GM18861 (cell line): ENCODE data around the gene CCDC73.
"Not testable (repeated sequence)": the region's sequence is repeated elsewhere in the genome, so short reads cannot be mapped to it uniquely, and the experiment has no call there.

ENCODE experiments used
- ATAC-seq: cut with Tn5 transposase; IDR thresholded peaks from one replicate; pipeline ENCODE4 v1.9.1; 2021; ENCODE audit not compliant: unreplicated experiment

CCDC73 gene

GRCh38 chr11:32597921-32598320 lies 196.5 kb downstream of the CCDC73 start:
- no peak for ATAC-seq

DNA sequence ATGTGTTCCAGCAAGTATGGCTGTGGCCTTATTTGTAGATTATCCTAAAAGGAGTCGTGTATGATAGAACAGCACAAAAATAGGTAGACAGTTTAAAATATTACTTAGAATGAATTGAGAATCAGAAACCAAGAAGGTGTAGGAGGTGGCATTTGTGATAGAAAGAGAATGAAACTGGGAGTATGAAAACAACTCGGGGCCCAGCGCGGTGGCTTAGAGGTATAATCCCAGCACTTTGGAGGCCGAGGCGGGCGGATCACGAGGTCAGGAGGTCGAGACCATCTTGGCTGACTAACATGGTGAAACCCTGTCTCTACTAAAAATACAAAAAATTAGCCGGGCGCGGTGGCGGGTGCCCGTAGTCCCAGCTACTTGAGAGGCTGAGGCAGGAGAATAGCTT lies 198.3 kb downstream of the CCDC73 start:
- not testable (repeated sequence) for ATAC-seq

DNA sequence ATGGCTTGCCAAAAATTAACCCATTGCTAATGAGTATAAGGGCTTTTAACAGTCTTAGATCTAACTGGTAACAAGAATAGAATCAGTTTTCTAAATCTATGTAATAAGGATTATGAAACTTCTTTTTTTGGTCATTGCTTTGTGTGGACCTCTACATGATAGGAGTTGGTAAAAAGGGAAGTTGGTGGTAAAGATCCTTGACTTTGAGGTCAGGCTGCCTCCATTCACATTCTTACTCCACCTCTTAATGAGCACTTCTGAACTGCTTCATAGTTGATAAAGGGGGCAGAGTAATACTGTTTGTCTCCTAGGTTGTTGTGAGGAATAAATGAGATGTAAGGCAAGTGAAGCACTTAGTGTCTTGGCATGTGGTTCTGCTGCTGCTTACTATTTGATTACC lies 200.2 kb downstream of the CCDC73 start:
- no peak for ATAC-seq

DNA sequence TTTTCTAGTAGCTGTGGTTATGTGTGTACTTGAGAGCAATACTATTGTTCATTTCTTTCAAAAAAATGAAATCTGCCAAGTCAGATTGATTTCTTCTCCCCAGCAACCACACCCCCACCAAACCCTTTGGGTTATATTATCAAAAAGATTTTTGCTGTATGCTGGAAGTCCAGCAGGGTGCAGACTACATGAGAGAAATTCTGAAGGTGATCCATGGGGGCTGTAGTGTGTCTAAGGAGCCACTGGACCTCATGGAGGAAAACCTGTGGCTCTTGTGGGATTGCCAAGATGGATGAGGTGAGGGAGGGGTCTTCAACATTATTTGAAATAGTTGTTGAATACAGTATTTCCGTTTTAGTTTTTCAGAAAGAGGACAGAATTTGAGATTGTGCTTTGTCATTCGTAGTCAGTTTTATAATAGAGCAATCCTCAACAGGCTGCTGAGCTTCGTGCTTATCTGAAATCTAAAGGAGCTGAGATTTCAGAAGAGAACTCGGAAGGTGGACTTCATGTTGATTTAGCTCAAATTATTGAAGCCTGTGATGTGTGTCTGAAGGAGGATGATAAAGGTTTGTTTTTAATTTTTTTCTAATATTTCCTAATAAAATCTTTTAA lies 207.8 kb downstream of the CCDC73 start:
- ATAC-seq = no peak

DNA sequence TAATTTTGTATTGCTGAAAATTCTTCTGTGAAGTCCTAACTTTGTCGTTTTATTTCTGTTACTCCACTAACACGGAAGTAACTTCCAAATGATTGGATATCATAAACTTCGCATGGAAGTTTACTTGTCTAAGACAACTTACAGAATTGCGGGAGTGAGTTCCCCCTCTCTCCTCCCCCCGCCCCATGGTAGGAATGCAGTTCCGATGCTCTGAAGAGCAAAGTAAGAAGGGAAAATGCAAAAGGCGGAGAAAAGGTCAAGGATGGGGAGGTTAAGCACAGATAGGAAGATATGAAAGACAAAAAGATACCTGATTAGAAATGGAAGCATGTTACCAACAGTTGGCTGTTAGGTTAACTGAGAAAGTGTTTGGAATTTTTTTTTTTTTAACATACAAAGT lies 209.5 kb downstream of the CCDC73 start:
- ATAC-seq = no peak

GRCh38 chr11:32583459-32584271 lies 210.8 kb downstream of the CCDC73 start, which contains the start of gene EIF3M:
TSS of gene EIF3M (plus strand) at chr11:32583831. CDS start at chr11:32583888, 57 bp downstream.
- peak; percentile 96 for ATAC-seq

DNA sequence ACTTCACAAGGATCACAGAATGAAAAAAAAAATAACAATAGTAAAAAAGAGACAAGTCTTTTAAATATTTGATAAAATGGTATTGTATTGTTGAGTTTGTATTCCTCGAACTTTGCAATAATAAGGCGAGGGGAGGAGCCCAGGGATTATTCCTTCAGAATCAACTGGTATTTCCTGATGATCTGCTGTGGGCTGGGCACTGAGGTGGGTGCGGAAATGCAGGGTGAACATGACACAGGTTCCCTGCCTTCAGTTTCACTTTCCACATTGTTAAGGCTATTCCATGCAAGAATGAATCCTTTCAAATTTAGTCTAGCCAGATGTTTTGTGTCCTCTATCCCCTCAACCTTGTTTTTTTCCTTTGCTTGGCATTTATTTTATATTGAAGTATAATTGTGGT lies 212.9 kb downstream of the CCDC73 start:
- no peak for ATAC-seq

GRCh38 chr11:32580967-32581366 lies 213.5 kb downstream of the CCDC73 start:
- no peak for ATAC-seq

DNA sequence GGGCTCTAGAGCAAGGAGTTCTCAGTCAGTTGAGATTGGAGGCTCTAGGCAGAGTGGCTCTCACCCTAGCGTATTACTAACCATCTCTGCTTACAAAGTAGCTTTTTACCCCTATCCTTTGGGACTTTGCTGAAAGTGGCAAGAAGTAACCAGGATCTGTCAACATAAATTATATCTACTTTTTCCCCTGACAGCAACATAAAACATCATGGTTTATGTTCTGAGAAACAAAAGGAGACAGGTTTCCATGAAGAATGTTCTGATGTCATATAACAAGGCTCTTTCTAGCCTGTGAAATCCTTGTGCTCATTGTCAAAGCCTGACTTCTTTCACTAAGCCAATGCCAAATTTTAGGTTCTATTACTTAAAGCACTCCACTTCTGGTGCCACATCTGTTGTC lies 218.0 kb downstream of the CCDC73 start:
- ATAC-seq = no peak

DNA sequence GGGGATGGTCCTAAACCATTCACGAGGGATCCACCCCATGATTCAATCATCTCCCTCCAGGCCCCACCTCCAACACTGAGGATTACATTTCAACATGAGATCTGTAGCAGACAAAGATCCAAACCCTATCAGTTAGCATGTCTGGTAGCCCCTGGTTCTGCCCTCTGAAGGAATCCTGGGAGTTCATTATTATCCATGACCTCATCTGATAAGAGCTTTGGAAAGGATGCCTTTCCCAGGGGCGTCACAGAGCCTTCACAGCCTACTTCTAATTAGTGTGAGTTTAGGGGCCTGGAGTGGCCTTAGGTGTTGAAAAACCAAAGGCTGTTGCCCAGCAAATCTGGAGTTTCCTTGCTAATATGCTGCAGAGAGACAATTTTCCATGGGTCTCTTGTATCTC lies 219.4 kb downstream of the CCDC73 start:
- no peak for ATAC-seq

GRCh38 chr11:32574421-32574820 lies 220.0 kb downstream of the CCDC73 start:
- ATAC-seq = no peak

- no peak for ATAC-seq
Observed at GRCh38 chr11:32573228-32573627, 221.2 kb downstream of the CCDC73 start.

DNA sequence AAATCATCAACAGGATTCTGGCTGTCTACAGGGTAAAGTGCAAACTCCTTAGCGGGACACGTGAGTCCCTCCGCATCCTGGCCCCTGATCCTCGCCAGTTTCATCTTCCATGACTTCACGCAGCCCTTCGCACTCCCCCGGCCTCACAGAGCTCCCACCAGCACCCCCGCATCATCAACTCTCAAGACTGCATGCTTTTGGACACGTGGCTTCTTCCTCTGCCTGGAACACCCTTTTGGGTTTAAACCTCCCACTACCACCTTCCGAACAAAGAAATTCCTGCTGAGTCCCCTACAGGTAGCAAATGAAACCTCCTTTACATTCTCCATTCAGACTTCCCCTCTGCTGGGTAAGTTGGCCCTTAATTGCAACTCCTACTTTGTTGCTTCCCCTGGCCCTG lies 223.4 kb downstream of the CCDC73 start:
- ATAC-seq = no peak

DNA sequence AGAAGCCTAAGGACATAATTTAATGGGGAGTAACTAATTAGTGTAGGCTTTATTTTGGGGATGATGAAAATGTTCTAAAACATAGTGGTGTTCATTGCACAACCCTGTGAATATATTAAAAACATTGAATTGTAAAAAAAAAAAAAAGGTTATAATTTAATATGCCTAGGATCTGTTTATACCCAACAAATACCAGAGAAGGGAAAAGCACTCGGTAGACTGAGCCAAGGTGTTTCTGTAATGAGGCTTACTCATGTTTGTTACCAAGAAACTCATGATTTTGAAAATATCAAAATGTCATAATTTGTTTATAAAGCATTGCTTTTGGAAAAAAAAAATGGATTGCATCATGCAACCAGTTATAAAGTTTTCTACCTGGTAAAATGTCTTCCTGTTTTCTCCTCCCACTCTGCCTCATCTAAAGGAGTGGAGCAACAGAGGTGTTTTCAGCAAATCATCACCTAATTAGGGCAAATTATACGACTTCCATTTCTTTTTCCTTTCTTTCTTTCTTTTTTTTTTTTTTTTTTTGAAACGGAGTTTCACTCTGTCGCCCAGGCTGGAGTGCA lies 225.1 kb downstream of the CCDC73 start:
- no peak for ATAC-seq

DNA sequence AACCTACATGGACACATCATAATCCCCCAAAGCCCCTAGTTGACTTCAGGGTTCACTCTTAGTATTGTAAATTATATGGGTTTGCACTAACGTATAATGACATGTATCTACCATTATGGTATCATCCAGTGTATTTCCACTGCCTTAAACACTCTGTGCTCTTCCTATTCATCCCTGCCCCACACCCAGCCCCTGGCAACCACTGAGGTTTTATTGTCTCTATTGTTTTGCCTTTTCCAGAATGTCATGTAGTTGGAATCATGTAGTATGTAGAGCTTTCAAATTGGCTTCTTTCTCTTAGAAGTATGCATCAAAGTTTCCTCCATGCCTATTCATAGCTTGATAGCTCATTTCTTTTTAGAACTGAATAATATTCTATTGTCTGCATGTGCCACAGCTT lies 227.3 kb downstream of the CCDC73 start:
- ATAC-seq = no peak

- ATAC-seq = no peak
Observed at GRCh38 chr11:32566517-32566916, 227.9 kb downstream of the CCDC73 start.

- no peak for ATAC-seq
Observed at GRCh38 chr11:32563600-32563959, 230.9 kb downstream of the CCDC73 start.

DNA sequence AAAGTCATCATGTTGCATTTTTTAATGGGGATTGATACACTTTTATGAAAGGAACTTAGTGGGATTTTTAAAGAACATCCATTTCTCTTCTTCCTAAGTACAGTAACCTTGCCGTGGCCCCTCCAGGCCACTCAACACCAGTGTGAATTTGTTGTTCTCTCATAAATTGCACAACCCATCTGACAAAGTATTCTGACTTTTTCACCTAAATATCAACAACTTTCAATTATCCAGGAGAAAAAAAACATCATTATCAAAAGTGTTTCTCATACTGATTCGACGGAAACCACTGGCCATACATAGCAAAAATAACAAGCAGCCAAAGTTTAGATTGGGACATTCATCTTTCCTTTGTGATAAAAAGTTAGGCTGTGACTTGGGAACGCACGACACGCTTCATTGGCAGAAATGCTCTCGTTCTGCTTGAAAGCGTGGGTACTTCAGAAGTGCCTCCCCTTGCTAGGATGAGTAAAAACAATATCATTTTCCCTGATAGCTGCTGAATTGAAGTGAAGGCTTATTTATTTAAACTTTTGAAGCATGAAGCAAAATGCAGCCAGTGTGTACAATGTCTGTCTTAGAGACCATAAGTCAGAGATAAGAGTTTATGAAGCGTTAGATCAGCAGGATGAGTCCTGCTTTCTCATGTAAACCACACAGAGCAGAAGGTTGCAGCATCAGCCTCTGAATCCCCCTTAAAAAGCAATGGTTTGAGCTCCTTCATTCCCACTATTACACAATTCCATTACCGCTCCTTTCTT lies 231.4 kb downstream of the CCDC73 start:
- no peak for ATAC-seq

GRCh38 chr11:32561835-32562234 lies 232.6 kb downstream of the CCDC73 start:
- ATAC-seq = no peak

DNA sequence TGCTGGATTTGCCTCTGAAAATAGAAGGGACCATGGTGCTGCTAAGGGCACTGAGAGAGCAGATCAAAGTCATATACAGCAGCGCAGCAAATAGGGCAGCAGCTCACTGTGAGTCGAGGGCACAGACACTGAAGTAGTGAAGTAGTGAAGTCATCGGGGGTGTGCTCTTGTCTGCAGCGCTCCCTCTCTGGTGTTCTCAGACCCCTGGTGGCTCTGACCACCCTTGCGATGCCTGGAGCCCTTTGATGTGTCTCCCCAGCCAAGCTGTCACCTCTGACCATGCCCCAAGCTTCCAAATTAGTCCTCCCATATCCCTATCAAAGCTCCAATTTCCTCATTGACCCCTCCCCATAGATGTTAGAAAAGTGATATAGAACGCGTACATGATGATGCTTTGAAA lies 238.6 kb downstream of the CCDC73 start:
- ATAC-seq = no peak

GRCh38 chr11:32555091-32555490 lies 239.4 kb downstream of the CCDC73 start:
- ATAC-seq = no peak
